Peyer's patch (tissue), 4 donors: ENCODE data around the gene ZNF790. TPM values are rescaled to one million over a fixed set of nuclear protein-coding genes. Genes with fewer than 3 reads are reported as not detected.
A peak's percentile ranks its signal among the peaks of the same experiment; 100 is the strongest.

Experiments used
- DNase-seq, 3 donors: peaks; one replicate each; pipeline ENCODE4 v3.0.0-alpha.2; 2017 to 2019
- H3K27ac ChIP-seq, 4 donors: fragments of 200-600 bp; sonication (generic); one replicate each; pipeline ENCODE4 v1.5.1; 2016 to 2019
- H3K27me3 ChIP-seq, 2 donors: fragments of 200-600 bp; sonication (generic); one replicate each; pipeline ENCODE4 v1.5.1; 2019
- H3K36me3 ChIP-seq, 3 donors: fragments of 200-600 bp; sonication (generic); one replicate each; pipeline ENCODE4 v1.5.1; 2016 to 2019
- H3K4me1 ChIP-seq, 4 donors: fragments of 200-600 bp; sonication (generic); one replicate each; pipeline ENCODE4 v1.5.1; 2016 to 2019
- H3K4me3 ChIP-seq, 4 donors: fragments of 200-600 bp; sonication (generic); 1 replicate in 3 of 4; 2 replicates in 1 of 4; pipeline ENCODE4 v1.5.1; 2016 to 2019; ENCODE audit warnings: mild to moderate bottlenecking in 1 of 4
- H3K9me3 ChIP-seq, 4 donors: fragments of 200-600 bp; sonication (generic); one replicate each; pipeline ENCODE4 v1.5.1; 2016 to 2019; ENCODE audit warnings: mild to moderate bottlenecking in 1 of 4
- POLR2A ChIP-seq, 2 donors: fragments of 450-650 bp; IDR thresholded peaks; one replicate each; pipeline ENCODE4 v1.5.1; 2017; ENCODE audit warnings: antibody characterized with exemption in 2 of 2, mild to moderate bottlenecking in 2 of 2, moderate library complexity in 2 of 2
- total RNA-seq, 4 donors: library from RNA; depleted of rRNA; stranded (reverse); fragments of >200 nt; gene quantifications; one replicate each; pipeline ENCODE4 v1.1.0, GENCODE V29; 2016
- TF ChIP-seq, protein P1 (sequence below), 6 experiments: fragments of 450-650 bp in 4 of 6; fragments of 200-600 bp in 2 of 6; sonication (generic) in 1 of 6; IDR thresholded peaks; one replicate each; pipeline ENCODE4 v1.5.1; 2017 to 2019; ENCODE audit warnings: antibody characterized with exemption in 6 of 6, mild to moderate bottlenecking in 3 of 6, moderate library complexity in 1 of 6

Gene ZNF790
- total RNA-seq, 4 donors from 2014 or later, result 3.2 to 6.6 (median 4.4) TPM

DNA sequence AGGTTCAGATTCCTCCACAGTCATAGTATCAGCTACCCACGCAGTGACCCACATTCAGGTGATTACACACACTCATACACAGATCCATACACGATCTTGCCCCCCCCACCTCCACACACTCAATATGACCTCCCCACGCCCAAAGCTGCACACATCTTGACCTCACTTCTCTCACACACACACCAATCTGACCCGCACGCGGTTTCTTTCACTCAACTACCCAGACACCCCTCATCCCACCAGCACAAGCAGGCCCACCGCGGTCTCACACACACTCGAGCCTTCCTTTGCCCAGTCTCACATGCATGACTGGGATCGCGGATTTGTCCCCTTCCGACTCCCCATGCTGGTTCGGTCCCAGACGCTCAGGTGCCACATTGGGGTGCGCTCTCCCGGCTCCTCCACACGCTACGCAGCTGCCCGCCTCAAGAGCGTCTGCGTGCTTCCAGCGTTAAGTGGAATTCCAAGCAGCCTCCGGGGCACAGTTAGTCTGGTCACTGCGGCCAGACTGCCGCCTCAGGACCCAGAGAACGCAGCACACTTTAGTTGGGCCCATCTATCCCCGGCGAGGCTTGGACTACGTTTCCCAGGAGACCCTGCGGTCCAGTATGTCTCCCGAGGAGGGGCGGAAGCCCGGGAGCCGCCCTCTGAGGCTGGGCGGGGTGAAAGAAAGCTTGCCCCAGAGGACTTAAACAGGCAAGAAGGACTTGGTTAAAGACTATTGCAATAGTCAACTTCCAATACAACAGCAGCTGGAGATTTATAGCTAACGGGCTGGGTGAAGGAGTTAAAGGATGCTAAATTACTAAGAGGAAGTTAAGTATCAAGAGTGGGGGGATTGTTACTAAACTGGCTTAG is 11.7 kb upstream of the ZNF790 start:
- Histone ChIP-seq H3K4me1 (peaks cover 0 to 18% (median 0%) of the 10 kb centered on the region in 4 donors), H3K27me3 (no peaks in the 10 kb centered on the region), H3K36me3 (peaks cover 0 to 25% (median 0%) of the 10 kb centered on the region in 3 donors), H3K9me3 (peaks cover 0 to 13% (median 0%) of the 10 kb centered on the region in 4 donors), H3K4me3 (peak overlapping the region; percentile 52 to 96 (median 76)), H3K27ac (peak overlapping the region; percentile 74 to 86 (median 82))
- TF ChIP-seq POLR2A (IDR thresholded peaks at IDR 0.05), result peak in 1 of 2 donors; percentile 7
- TF ChIP-seq, protein P1, sequence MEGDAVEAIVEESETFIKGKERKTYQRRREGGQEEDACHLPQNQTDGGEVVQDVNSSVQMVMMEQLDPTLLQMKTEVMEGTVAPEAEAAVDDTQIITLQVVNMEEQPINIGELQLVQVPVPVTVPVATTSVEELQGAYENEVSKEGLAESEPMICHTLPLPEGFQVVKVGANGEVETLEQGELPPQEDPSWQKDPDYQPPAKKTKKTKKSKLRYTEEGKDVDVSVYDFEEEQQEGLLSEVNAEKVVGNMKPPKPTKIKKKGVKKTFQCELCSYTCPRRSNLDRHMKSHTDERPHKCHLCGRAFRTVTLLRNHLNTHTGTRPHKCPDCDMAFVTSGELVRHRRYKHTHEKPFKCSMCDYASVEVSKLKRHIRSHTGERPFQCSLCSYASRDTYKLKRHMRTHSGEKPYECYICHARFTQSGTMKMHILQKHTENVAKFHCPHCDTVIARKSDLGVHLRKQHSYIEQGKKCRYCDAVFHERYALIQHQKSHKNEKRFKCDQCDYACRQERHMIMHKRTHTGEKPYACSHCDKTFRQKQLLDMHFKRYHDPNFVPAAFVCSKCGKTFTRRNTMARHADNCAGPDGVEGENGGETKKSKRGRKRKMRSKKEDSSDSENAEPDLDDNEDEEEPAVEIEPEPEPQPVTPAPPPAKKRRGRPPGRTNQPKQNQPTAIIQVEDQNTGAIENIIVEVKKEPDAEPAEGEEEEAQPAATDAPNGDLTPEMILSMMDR (IDR thresholded peaks at IDR 0.05), result peak in 1 of 6 experiments; percentile 10
- peak; percentile 91 to 96 (median 92) for DNase-seq

DNA sequence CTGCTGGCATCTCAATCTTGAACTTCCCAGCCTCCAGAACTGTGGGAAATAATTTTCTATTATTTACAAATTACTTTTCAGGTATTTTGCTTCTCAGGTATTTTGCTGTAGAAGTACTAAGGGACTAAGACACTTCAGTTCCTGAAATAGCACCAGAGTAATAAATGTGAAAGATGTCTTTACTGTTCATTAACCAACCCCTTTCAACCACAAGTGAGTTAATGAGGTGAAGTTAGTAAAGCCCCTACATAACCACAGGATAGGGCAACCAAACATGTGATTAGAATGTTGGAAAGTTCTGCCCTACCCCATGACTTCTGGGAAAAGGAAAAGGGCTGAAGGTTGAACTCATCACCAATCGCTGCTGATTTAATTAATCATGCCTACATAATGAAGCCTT is 9.8 kb upstream of the ZNF790 start:
- DNase-seq, result no peak
- H3K4me3 ChIP-seq, result no peak overlapping the region
- TF ChIP-seq, protein P1 (IDR thresholded peaks at IDR 0.05), result no peak
- no peak for TF ChIP-seq POLR2A (IDR thresholded peaks at IDR 0.05)
- peaks cover 0 to 6% (median 0%) of the 10 kb centered on the region in 4 donors for H3K9me3 ChIP-seq
- no peaks in the 10 kb centered on the region for H3K27me3 ChIP-seq
- peaks cover 0 to 18% (median 0%) of the 10 kb centered on the region in 4 donors for H3K4me1 ChIP-seq
- no peak overlapping the region for H3K27ac ChIP-seq
- H3K36me3 ChIP-seq, result peaks cover 0 to 9% (median 0%) of the 10 kb centered on the region in 3 donors

GRCh38 chr19:36838784-36839324 is 667 bp upstream of the ZNF790 start:
- H3K4me3 ChIP-seq, result peak overlapping the region; percentile 56 to 75 (median 63)

DNA sequence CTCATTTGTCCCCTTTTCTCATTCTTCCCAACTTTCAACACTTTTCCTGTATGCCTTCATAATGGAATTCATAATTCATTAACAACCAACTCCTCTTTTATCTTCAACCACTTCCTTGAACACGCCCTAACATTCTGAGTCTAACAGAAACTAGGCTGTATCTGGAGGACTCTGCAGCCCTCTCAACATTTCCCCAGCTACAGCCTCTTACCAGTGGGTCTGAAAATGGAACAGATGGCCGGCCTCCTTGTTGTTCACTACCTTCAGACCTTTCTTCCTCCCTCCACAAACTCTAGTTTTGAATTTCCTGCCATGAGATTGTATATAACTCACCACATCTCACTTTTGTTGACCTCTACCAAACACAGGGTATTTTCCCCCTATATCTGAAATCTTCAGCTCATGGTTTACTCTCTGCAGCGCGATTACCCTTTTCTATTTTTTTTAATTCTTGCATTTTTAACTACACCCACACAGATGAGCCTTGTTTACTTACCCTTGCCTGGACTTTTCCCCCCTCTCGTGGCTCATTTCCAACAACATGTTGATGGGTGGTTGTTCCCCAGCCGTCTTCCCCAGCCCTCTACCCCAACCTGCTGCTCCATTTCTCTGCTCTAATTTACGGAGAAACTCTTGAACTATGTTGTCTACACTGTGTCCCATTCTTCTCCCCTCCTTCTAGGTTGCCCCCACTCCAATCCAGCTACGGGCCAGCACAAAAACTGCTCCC is 846 bp downstream of the ZNF790 start:
- Histone ChIP-seq H3K4me1 (peaks cover 0 to 6% (median 5%) of the 10 kb centered on the region in 4 donors), H3K4me3 (peak overlapping the region; percentile 56 to 75 (median 63)), H3K27me3 (no peaks in the 10 kb centered on the region), H3K36me3 (peaks cover 0 to 16% (median 0%) of the 10 kb centered on the region in 3 donors), H3K9me3 (peaks cover 0 to 33% (median 5%) of the 10 kb centered on the region in 4 donors), H3K27ac (peak overlapping the region; percentile 74 to 91 (median 86))
- TF ChIP-seq, protein P1 (IDR thresholded peaks at IDR 0.05), result no peak
- TF ChIP-seq POLR2A (IDR thresholded peaks at IDR 0.05), result no peak
- DNase-seq, result no peak

More at GRCh38 chr19:36838784-36839324, 667 bp upstream of the ZNF790 start:
- Histone ChIP-seq H3K9me3 (peaks cover 0 to 19% (median under 1%) of the 10 kb centered on the region in 4 donors), H3K27ac (peak overlapping the region; percentile 74 to 91 (median 86)), H3K4me1 (peaks cover 0 to 6% (median 5%) of the 10 kb centered on the region in 4 donors), H3K36me3 (peaks cover 0 to under 1% (median 0%) of the 10 kb centered on the region in 3 donors), H3K27me3 (no peaks in the 10 kb centered on the region)
- DNase-seq, result no peak
- no peak for TF ChIP-seq POLR2A (IDR thresholded peaks at IDR 0.05)
- TF ChIP-seq, protein P1 (IDR thresholded peaks at IDR 0.05), result no peak

GRCh38 chr19:36833430-36833829 is 4.8 kb downstream of the ZNF790 start:
- peaks cover 0 to 68% (median 12%) of the 10 kb centered on the region in 4 donors for H3K9me3 ChIP-seq
- H3K27ac ChIP-seq, result no peak overlapping the region
- no peaks in the 10 kb centered on the region for H3K27me3 ChIP-seq
- no peak for DNase-seq
- TF ChIP-seq POLR2A (IDR thresholded peaks at IDR 0.05), result no peak
- TF ChIP-seq, protein P1 (IDR thresholded peaks at IDR 0.05), result no peak
- no peak overlapping the region for H3K4me3 ChIP-seq
- peaks cover 0 to 6% (median 5%) of the 10 kb centered on the region in 4 donors for H3K4me1 ChIP-seq
- H3K36me3 ChIP-seq, result peaks cover 0 to 38% (median 0%) of the 10 kb centered on the region in 3 donors
